Lung (tissue), 16 donors: ENCODE results near the gene BRD7. TPM values are rescaled to one million over a fixed set of nuclear protein-coding genes. Genes with fewer than 3 reads are reported as not detected.

Experiments
- ATAC-seq: fragments of 200-7000 bp; cut with Tn5 transposase; one replicate; pipeline ENCODE4 v1.9.1; 2020; ENCODE audit warnings: moderate number of reproducible peaks; ENCODE audit not compliant: insufficient read depth, low FRiP score
- DNase-seq, 3 donors: peaks; one replicate each; pipeline ENCODE4 v3.0.0-alpha.2; 2013 to 2017
- H3K27ac ChIP-seq, 2 donors: one replicate each; pipeline ENCODE4 v1.5.1; 2013; ENCODE audit warnings: mild to moderate bottlenecking in 2 of 2, moderate library complexity in 2 of 2, control low read depth in 1 of 2, inconsistent platforms in 1 of 2, low read depth in 1 of 2, low read length in 1 of 2
- H3K27me3 ChIP-seq, 3 donors: one replicate each; pipeline ENCODE4 v1.5.1; 2013; ENCODE audit warnings: low read length in 2 of 3; ENCODE audit not compliant: control insufficient read depth in 3 of 3, insufficient read depth in 3 of 3
- H3K36me3 ChIP-seq, 4 donors: one replicate each; pipeline ENCODE4 v1.5.1; 2013; ENCODE audit warnings: low read length in 4 of 4, mild to moderate bottlenecking in 1 of 4, moderate library complexity in 1 of 4; ENCODE audit not compliant: control insufficient read depth in 4 of 4, insufficient read depth in 4 of 4
- H3K4me1 ChIP-seq, 5 donors: one replicate each; pipeline ENCODE4 v1.5.1; 2013; ENCODE audit warnings: low read length in 5 of 5, mild to moderate bottlenecking in 2 of 5, moderate library complexity in 1 of 5; ENCODE audit not compliant: control insufficient read depth in 5 of 5, insufficient read depth in 5 of 5
- H3K4me3 ChIP-seq: one replicate; pipeline ENCODE4 v1.5.1; 2013; ENCODE audit warnings: mild to moderate bottlenecking, control low read depth, moderate library complexity
- H3K9ac ChIP-seq, 2 donors: one replicate each; pipeline ENCODE4 v1.5.1; 2013; ENCODE audit warnings: low read length in 2 of 2, control low read depth in 1 of 2; ENCODE audit not compliant: insufficient read depth in 1 of 2
- H3K9me3 ChIP-seq, 4 donors: one replicate each; pipeline ENCODE4 v1.5.1; 2013; ENCODE audit warnings: low read length in 3 of 4, mild to moderate bottlenecking in 1 of 4, moderate library complexity in 1 of 4; ENCODE audit not compliant: control insufficient read depth in 4 of 4, insufficient read depth in 3 of 4
- CTCF ChIP-seq: IDR thresholded peaks from 2 replicates; pipeline ENCODE4 v1.5.1; 2012; ENCODE audit warnings: mild to moderate bottlenecking; ENCODE audit errors: control extremely low read depth, extremely low read depth
- WGBS, 2 donors: extraction: QIAGEN DNeasy Blood & Tissue Kit; methylation state at CpG; one replicate each; pipeline ENCODE4 v1.1.7; 2013; 5-methylcytosine and 5-hydroxymethylcytosine counted together
- long read RNA-seq, 5 donors: transcript quantifications; one replicate each; lab custom pipeline, GENCODE V29; 2026
- polyA plus RNA-seq, 2 donors: library from polyadenylated mRNA; stranded (reverse); fragments of 200-250 nt; gene quantifications; one replicate each; pipeline ENCODE4 v1.2.1, GENCODE V29; 2013
- total RNA-seq, 2 donors: library from RNA; depleted of rRNA in 1 of 2; stranded (reverse); fragments of >200 nt in 1 of 2; gene quantifications; one replicate each; pipeline ENCODE4 v1.2.1, GENCODE V29; 2014 to 2021
- donor health status: control.
- donor health status: control.
- donor health status: Bipolar disorder and iron deficiency.
- donor health status: healthy.
- donor health status: DM: yes; HTN: yes; CAD: no.

The BRD7 gene
- 10 to 100 TPM; 52.8 to 54.1 TPM for total RNA-seq
- polyA plus RNA-seq: 10 to 100 TPM; 33.9 to 54.6 TPM
- long read RNA-seq, donor 1, full-length matches to known transcripts: 12 of 50 reads
- long read RNA-seq, donor 1, partial matches to known transcripts: 38 of 50 reads
- long read RNA-seq, donor 1, other reads (novel, unspliced or antisense): 0 of 50 reads
- long read RNA-seq, donor 2, partial matches to known transcripts: 19 of 19 reads
- long read RNA-seq, donor 2, other reads (novel, unspliced or antisense): 0 of 19 reads
- long read RNA-seq, donor 3, full-length matches to known transcripts: 2 of 22 reads
- long read RNA-seq, donor 3, partial matches to known transcripts: 20 of 22 reads
- long read RNA-seq, donor 3, other reads (novel, unspliced or antisense): 0 of 22 reads
- long read RNA-seq, donor 4, full-length matches to known transcripts: 1 of 15 reads
- long read RNA-seq, donor 4, partial matches to known transcripts: 14 of 15 reads
- long read RNA-seq, donor 4, other reads (novel, unspliced or antisense): 0 of 15 reads
- long read RNA-seq, donor 5, full-length matches to known transcripts: 10 of 65 reads
- long read RNA-seq, donor 5, partial matches to known transcripts: 55 of 65 reads
- long read RNA-seq, donor 5, other reads (novel, unspliced or antisense): 0 of 65 reads

- ATAC-seq: peak; percentile 96
- no peaks in the 10 kb centered on the region for H3K9me3 ChIP-seq
- peak within 1 kb of the TSS; percentile 49 to 72 for H3K27ac ChIP-seq
- peaks cover 0 to 28% (median 4%) of the 10 kb centered on the region in 5 donors for H3K4me1 ChIP-seq
- peak; percentile 68 to 83 (median 78) for DNase-seq
- peaks cover 0 to 9% (median 7%) of the 10 kb centered on the region in 4 donors for H3K36me3 ChIP-seq
- 0 to 1% methylated on average over 69 to 109 of the region's 109 CpGs for WGBS, 2 donors
- TF ChIP-seq CTCF: peak; percentile 12
- H3K4me3 ChIP-seq: peak within 1 kb of the TSS; percentile 95
- peak within 1 kb of the TSS; percentile 43 to 66 for H3K9ac ChIP-seq
- H3K27me3 ChIP-seq: no peaks in the 10 kb centered on the region
Measured at GRCh38 chr16:50368410-50369132, at the start of gene BRD7. BRD7 (minus strand) TSS chr16:50368988; CDS start chr16:50368774, 214 bp downstream.

GRCh38 chr16:50416388-50416787, 47.6 kb upstream of the BRD7 start:
- ATAC-seq (no peak), DNase-seq (no peak)
- Histone ChIP-seq H3K9ac (no peak overlapping the region), H3K9me3 (peaks cover 0 to 17% (median 0%) of the 10 kb centered on the region in 4 donors), H3K4me3 (no peak overlapping the region), H3K27ac (no peak overlapping the region), H3K4me1 (no peaks in the 10 kb centered on the region), H3K27me3 (no peaks in the 10 kb centered on the region), H3K36me3 (no peaks in the 10 kb centered on the region)
- TF ChIP-seq CTCF: no peak
- 70 to 79% methylated on average over 3 of the region's 3 CpGs for WGBS, 2 donors

GRCh38 chr16:50414152-50414551, 45.4 kb upstream of the BRD7 start:
- ATAC-seq: no peak
- no peak overlapping the region for H3K27ac ChIP-seq

More at GRCh38 chr16:50414152-50414551, 45.4 kb upstream of the BRD7 start:
- Histone ChIP-seq H3K36me3 (no peaks in the 10 kb centered on the region), H3K4me3 (no peak overlapping the region), H3K9ac (no peak overlapping the region), H3K4me1 (no peaks in the 10 kb centered on the region), H3K9me3 (peaks cover 0 to 11% (median 0%) of the 10 kb centered on the region in 4 donors), H3K27me3 (no peaks in the 10 kb centered on the region)
- TF ChIP-seq CTCF: no peak
- no peak for DNase-seq
